Breast epithelium (tissue), 3 donors: ENCODE measurements around the gene PPP4R4.

Experiments
- CTCF ChIP-seq, 3 donors: fragments of 450-650 bp; IDR thresholded peaks; one replicate each; pipeline ENCODE4 v1.5.1; 2016 to 2017; ENCODE audit warnings: antibody characterized with exemption in 3 of 3, mild to moderate bottlenecking in 3 of 3, moderate library complexity in 3 of 3
- POLR2A ChIP-seq: fragments of 450-650 bp; IDR thresholded peaks from one replicate; pipeline ENCODE4 v1.6.1; 2016; ENCODE audit warnings: antibody characterized with exemption, mild to moderate bottlenecking, moderate library complexity

- TF ChIP-seq CTCF (IDR thresholded peaks at IDR 0.05) (peak; percentile 52 to 58 (median 53)), POLR2A (no peak)
These were observed 41.7 kb upstream of the PPP4R4 start for GRCh38 chr14:94132285-94132887.
